Endothelial cell of umbilical vein (primary cell): ENCODE data around the gene PFKFB4. TPM values are rescaled to one million over a fixed set of nuclear protein-coding genes. Genes with fewer than 3 reads are reported as not detected.
"Not testable (repeated sequence)": the region's sequence is repeated elsewhere in the genome, so short reads cannot be mapped to it uniquely, and the experiment has no call there.

ENCODE experiments used
- BruUV-seq: library from RNA; stranded (reverse); fragments of 400-500 nt; replicated peaks from 2 replicates; lab custom pipeline; 2021; lab: Mats Ljungman, UMichigan
- CTCF ChIA-PET: fragments of 300-600, 350-600 bp; sonication (Branson Sonifier 250); formaldehyde crosslinking; loops from one replicate; lab custom pipeline; 2021; ENCODE audit warnings: antibody characterized with exemption, inconsistent platforms; lab: Charles Lee
- POLR2A ChIA-PET: fragments of 300-600, 350-600 bp; sonication (Branson Sonifier 250); formaldehyde crosslinking; loops from one replicate; lab custom pipeline; 2021; ENCODE audit warnings: antibody characterized with exemption, inconsistent platforms; lab: Charles Lee
- DNase-seq: peaks from one replicate; pipeline ENCODE4 v3.0.0-alpha.2; 2011; ENCODE audit warnings: low read depth, low spot score
- FAIRE-seq: peaks from 2 replicates; lab custom pipeline; 2011; peaks lifted over from hg19 to GRCh38; lab: Jason Lieb, UNC
- H2AFZ ChIP-seq: 2 replicates; pipeline ENCODE4 v1.6.0; 2012; ENCODE audit warnings: low read depth, low read length, control low read depth, inconsistent platforms
- H3K27ac ChIP-seq: 2 replicates; pipeline ENCODE4 v1.5.1; 2011; ENCODE audit warnings: low read depth, mild to moderate bottlenecking, control low read depth, low read length, moderate library complexity; ENCODE audit not compliant: insufficient read depth
- H3K27me3 ChIP-seq, 2 experiments: 2 replicates each; pipeline versions ENCODE4 v1.6.0 to v1.6.1; 2011; ENCODE audit warnings: low read length in 2 of 2, mixed read lengths in 1 of 2; ENCODE audit not compliant: control insufficient read depth in 2 of 2, insufficient read depth in 2 of 2
- H3K36me3 ChIP-seq, 2 experiments: 2 replicates in 1 of 2; 3 replicates in 1 of 2; pipeline ENCODE4 v1.5.1; 2011; ENCODE audit warnings: low read length in 2 of 2, mild to moderate bottlenecking in 1 of 2, moderate library complexity in 1 of 2; ENCODE audit not compliant: control insufficient read depth in 2 of 2, insufficient read depth in 2 of 2; ENCODE audit errors: extremely low read depth in 1 of 2
- H3K4me1 ChIP-seq: 3 replicates; pipeline ENCODE4 v1.5.1; 2011; ENCODE audit warnings: mild to moderate bottlenecking, low read length; ENCODE audit not compliant: control insufficient read depth, insufficient read depth; ENCODE audit errors: extremely low read depth
- H3K4me2 ChIP-seq: 2 replicates; pipeline ENCODE4 v1.6.1; 2011; ENCODE audit warnings: low read length, control low read depth, mixed read lengths; ENCODE audit not compliant: insufficient read depth
- H3K4me3 ChIP-seq, 3 experiments: fragments of 200-600 bp in 1 of 3; sonication (generic), shearing (Covaris generic) in 1 of 3; replicated peaks in 1 of 3; 2 replicates each; pipeline ENCODE4 v1.5.1; 2011 to 2016; ENCODE audit warnings: control low read depth in 3 of 3, low read length in 3 of 3, mild to moderate bottlenecking in 2 of 3, inconsistent platforms in 1 of 3, low read depth in 1 of 3, moderate library complexity in 1 of 3; ENCODE audit not compliant: insufficient read depth in 1 of 3
- H3K79me2 ChIP-seq: 2 replicates; pipeline ENCODE4 v1.6.0; 2012; ENCODE audit warnings: low read length, inconsistent platforms; ENCODE audit not compliant: control insufficient read depth, insufficient read depth
- H3K9ac ChIP-seq: replicated peaks from 2 replicates; pipeline ENCODE3; 2011; ENCODE audit warnings: low read length, control low read depth; ENCODE audit not compliant: insufficient read depth; ENCODE audit errors: extremely low read depth
- H3K9me1 ChIP-seq: replicated peaks from 3 replicates; pipeline ENCODE4 v1.6.0; 2011; ENCODE audit warnings: mild to moderate bottlenecking, low read length; ENCODE audit not compliant: control insufficient read depth, insufficient read depth; ENCODE audit errors: extremely low read depth
- H3K9me3 ChIP-seq: replicated peaks from 2 replicates; pipeline ENCODE4 v1.5.1; 2012; ENCODE audit warnings: low read length, inconsistent platforms; ENCODE audit not compliant: control insufficient read depth, insufficient read depth
- H4K20me1 ChIP-seq: replicated peaks from 2 replicates; pipeline ENCODE3; 2011; ENCODE audit warnings: mild to moderate bottlenecking, low read length; ENCODE audit not compliant: control insufficient read depth, insufficient read depth; ENCODE audit errors: extremely low read depth
- EZH2 ChIP-seq: IDR thresholded peaks from 2 replicates; pipeline ENCODE4 v1.6.1; 2012; ENCODE audit warnings: borderline replicate concordance, low read depth, mild to moderate bottlenecking, moderate library complexity, low read length, inconsistent platforms; ENCODE audit not compliant: severe bottlenecking
- FOS ChIP-seq: IDR thresholded peaks from 2 replicates; pipeline ENCODE4 v1.6.1; 2011; ENCODE audit warnings: mild to moderate bottlenecking, low read length, moderate library complexity, borderline replicate concordance; ENCODE audit not compliant: insufficient read depth
- GATA2 ChIP-seq: IDR thresholded peaks from 2 replicates; pipeline ENCODE4 v1.7.0; 2011; ENCODE audit warnings: low read depth, mild to moderate bottlenecking, moderate library complexity, mixed read lengths, low read length; ENCODE audit not compliant: insufficient read length, insufficient read depth
- MAX ChIP-seq: IDR thresholded peaks from 2 replicates; pipeline ENCODE4 v1.6.1; 2011; ENCODE audit not compliant: insufficient read depth, insufficient read length
- MYC ChIP-seq: IDR thresholded peaks from one replicate; pipeline ENCODE4 v1.6.1; 2011; ENCODE audit warnings: mild to moderate bottlenecking, low read depth, low read length
- POLR2AphosphoS5 ChIP-seq: IDR thresholded peaks from 2 replicates; pipeline ENCODE4 v1.6.1; 2012; ENCODE audit warnings: low read depth, mild to moderate bottlenecking, control low read depth, low read length, moderate library complexity; ENCODE audit not compliant: insufficient read depth
- dilution Hi-C: fragments of 300-500 bp; cut with MboI; formaldehyde crosslinking; loops from one replicate; pipeline ENCODE4 v1.15.0; 2019; ENCODE audit warnings: low sequenced_read_pairs; ENCODE audit not compliant: extremely low pct_ligation_motif_present
- intact Hi-C: fragments of 100-400 bp; cut with micrococcal nuclease; formaldehyde crosslinking; loops from one replicate; pipeline ENCODE4 v1.10.0; 2022
- polyA plus RNA-seq, 4 experiments: library from polyadenylated mRNA; depleted of rRNA in 3 of 4; stranded (reverse) in 3 of 4; unstranded in 1 of 4; fragments of >200 nt; gene quantifications; 2 replicates each; pipeline versions ENCODE4 v1.2.1 to v1.2.3, GENCODE V29; 2011 to 2012; ENCODE audit warnings: missing spikeins in 1 of 4
- total RNA-seq: library from RNA; stranded (reverse); gene quantifications from 2 replicates; pipeline ENCODE4 v1.2.3, GENCODE V29; 2021

The PFKFB4 gene
- total and polyA plus RNA-seq, 2 donors (not counting 3 experiments of a cell fraction or from before 2014, with no cell fraction given): 4.0 to 4.2 TPM

- FAIRE-seq: no peak
- Histone ChIP-seq H3K27me3 (no peaks in the 10 kb centered on the region), H3K36me3 (peaks cover 0 to 16% of the 10 kb centered on the region in 2 experiments), H3K4me3 (no peak overlapping the region), H3K4me1 (peaks cover 10% of the 10 kb centered on the region), H3K79me2 (peaks cover 29% of the 10 kb centered on the region), H4K20me1 (no peaks in the 10 kb centered on the region), H3K27ac (no peak overlapping the region), H2AFZ (no peak overlapping the region), H3K9me3 (no peaks in the 10 kb centered on the region), H3K9ac (no peak overlapping the region), H3K4me2 (no peak overlapping the region), H3K9me1 (no peaks in the 10 kb centered on the region)
- intact Hi-C loops (no loop called here), dilution Hi-C loops (no loop called here)
- ChIA-PET CTCF (no interaction called here), POLR2A (no interaction called here)
- no peak for TF ChIP-seq MYC
- TF ChIP-seq POLR2AphosphoS5: no peak
- no peak for TF ChIP-seq EZH2
- no peak for TF ChIP-seq GATA2
- no peak for TF ChIP-seq FOS
- TF ChIP-seq MAX: no peak
- BruUV-seq: no TSS peak
- no peak for DNase-seq
Observed at GRCh38 chr3:48474619-48475018, 82.0 kb downstream of the PFKFB4 start.

GRCh38 chr3:48474031-48474430 is 82.6 kb downstream of the PFKFB4 start:
- not testable (repeated sequence) for H3K9me3 ChIP-seq

More at GRCh38 chr3:48474031-48474430, 82.6 kb downstream of the PFKFB4 start:
- H3K4me2 ChIP-seq, dilution Hi-C loops, H4K20me1 ChIP-seq, H3K27ac ChIP-seq, H3K4me1 ChIP-seq, H3K4me3 ChIP-seq, DNase-seq, FAIRE-seq, H3K9ac ChIP-seq, H2AFZ ChIP-seq, BruUV-seq, H3K27me3 ChIP-seq, H3K9me1 ChIP-seq, intact Hi-C loops: not testable (repeated sequence)
- ChIA-PET CTCF (interaction anchor here (1.0 to 3.9 kb wide), 7 partner anchors 9 to 75 kb away, joined by 3 to 26 read pairs (median 15); partner anchors contain the start of genes CCDC51 and TMA7), POLR2A (interaction anchor here (0.7 kb wide), 1 partner anchor 45 kb away, joined by 4 read pairs; no protein-coding TSS in a partner anchor)
- H3K36me3 ChIP-seq: peaks cover 0 to 22% of the 10 kb centered on the region in 2 experiments
- peaks cover 34% of the 10 kb centered on the region for H3K79me2 ChIP-seq
